Colon (tissue), 2 donors: ENCODE data around the gene ARHGEF11.

Experiments
- FAIRE-seq: peaks from 2 replicates; lab custom pipeline; 2012; peaks lifted over from hg19 to GRCh38; lab: Jason Lieb, UNC
- donor health status: control.
- donor health status: control.

Gene ARHGEF11

DNA sequence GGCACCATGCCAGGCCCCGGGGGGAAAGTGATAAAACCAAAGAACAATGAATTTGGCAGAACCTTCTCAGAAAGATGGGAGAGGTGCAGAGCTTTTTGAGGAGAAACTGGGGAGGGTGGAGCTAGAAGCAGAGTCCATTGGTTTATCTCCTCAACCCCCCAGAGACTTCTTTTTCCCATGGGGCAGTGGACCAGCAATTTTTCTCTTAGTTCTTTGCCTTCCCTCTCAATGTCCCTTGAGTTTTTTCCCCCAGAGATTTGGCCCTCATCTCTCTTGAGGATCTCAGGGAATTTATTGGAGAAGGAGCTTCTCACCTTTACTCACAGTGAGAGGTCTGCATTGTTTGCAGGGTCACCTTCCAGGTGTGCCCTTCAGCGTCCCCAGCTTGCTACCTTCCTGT lies 5.3 kb upstream of the ARHGEF11 start:
- no peak for FAIRE-seq

DNA sequence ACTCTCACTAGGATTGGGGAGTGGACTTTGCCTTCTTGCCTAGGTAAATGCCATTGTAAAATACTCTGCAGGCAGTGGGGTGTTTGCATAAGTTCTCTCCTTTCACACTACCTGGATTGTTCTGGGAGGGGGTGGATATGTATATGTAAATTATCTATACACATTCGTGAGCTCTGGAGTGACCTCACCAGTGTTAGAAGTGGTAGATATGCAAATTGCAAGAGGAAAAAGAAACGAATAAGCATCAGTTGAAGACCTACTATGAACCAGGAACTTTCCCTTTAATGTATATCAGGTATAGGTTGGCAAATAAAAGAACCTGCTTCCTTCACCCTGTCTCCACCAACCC lies 1.5 kb upstream of the ARHGEF11 start:
- no peak for FAIRE-seq

DNA sequence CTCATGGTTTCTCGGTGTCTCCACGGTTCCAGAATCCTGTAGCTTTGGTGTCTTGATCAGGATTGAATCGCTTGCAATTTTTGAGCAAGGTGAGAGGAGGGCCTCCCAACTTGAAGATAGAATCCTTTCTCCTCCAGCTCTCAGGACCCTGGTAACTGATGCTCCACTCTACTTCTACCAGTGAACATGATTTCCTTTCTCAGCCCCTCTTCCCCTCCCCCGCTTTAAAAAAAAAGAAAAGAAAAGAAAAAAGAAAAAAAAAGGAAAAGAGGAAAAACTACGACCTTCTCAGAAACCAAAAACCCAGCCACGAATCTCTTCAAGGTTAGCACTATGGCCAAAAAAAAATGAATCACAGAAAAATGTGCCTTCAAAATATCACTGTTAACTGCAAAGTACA lies 1.2 kb downstream of the ARHGEF11 start:
- FAIRE-seq = no peak

DNA sequence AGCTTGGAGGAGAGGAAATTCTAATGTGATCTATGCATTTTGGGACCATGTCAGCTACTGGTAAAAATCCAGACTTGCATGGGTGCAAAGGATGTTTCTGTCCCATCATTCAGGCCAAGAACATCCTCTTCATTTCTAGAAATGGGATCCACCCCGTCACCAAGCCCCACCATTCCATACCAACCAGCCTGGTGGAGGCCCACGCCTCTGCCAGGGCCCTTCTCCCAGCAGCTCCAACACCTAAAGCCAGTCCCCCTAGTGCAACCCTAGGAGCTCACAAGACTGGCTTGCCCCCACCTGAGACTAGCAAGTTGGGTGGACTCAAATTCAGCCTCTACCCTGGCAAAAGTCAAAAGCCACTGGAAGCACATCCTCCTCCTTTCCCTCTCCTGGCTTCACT lies 1.9 kb downstream of the ARHGEF11 start:
- FAIRE-seq = no peak

DNA sequence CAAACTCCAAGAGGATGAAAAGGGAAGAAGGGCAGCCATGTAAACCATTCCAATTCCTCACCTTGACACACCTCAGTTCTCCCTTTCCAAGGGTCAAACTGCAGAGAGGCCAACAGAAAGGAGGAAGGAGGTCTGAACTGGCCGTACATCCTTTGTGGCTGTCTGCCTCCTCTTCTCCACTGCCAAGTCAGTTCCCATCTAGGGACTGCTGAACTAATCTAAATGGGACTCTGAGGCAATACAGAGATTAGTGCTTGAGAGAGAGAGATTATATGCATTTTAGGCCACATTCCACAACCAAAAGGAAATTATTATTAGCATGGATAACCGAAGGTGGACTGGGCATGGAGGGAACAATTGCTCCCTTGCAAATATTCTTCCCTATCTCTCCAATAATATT lies 2.7 kb downstream of the ARHGEF11 start:
- no peak for FAIRE-seq

DNA sequence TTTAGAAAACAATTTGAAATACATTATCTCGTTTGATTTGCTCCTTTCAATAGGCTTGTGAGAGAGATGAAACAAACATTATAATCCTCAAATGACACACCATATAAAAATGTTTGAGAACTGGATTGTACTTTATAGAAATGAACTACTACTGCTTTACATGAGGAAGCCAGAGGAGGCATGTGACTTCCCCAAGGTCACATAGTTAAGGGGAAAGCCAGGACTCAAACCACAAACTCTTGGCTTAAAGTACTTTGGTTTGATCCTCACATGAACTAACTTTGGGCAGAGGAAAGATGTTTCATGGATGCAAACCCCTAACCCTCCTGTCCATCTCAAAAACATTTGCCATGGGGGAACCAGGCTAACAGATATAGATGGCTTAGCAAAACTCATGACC lies 4.7 kb downstream of the ARHGEF11 start:
- FAIRE-seq = no peak

DNA sequence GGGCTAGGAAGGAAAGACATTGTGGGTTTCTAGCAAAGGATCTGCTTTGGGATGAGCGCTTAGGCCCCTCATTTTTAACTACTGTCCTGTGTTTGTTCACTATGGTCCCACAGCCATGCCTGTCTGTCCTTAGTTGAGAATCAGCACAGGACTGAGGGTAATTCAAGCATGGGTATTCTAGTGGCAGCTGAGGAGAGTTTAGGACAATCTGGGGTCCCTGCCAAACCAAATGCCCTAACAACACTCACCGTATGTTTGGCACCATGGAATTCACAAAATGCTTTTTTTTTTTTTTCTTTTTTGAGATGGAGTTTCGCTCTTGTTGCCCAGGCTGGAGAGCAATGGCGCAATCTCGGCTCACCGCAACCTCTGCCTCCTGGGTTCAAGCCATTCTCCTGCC lies 10.4 kb downstream of the ARHGEF11 start:
- FAIRE-seq = no peak

DNA sequence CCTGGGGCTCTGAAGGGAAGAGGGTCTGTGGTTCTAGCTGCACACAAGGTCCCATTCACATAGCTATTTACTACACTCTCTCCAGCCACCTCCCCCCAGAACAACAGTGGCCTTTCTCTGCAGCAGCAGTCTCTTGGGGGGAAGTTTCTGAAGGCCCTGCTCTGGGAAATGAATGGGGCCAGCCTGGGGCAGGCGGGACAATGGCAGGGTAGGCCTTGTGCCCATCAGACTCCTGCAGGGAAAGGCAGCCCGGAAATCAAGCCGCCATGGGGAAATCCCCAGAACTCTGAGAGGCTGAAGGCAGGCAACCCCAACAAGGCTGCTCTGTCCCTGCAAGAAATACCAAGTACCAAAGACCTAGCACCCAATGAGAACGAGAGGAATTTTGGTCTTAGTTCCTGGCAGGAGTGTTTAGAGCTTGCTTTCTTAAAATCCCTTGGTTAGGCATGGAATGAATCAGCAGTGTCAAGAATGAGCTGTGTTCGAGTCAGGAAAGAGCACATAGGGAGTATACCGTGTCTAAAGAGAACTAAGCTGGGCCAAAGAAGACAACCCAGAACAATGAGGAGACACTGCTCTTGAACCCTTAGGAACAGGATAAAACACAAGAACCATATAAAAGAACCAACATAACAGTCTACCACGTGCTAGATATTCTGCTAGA lies 11.3 kb downstream of the ARHGEF11 start:
- FAIRE-seq = no peak

DNA sequence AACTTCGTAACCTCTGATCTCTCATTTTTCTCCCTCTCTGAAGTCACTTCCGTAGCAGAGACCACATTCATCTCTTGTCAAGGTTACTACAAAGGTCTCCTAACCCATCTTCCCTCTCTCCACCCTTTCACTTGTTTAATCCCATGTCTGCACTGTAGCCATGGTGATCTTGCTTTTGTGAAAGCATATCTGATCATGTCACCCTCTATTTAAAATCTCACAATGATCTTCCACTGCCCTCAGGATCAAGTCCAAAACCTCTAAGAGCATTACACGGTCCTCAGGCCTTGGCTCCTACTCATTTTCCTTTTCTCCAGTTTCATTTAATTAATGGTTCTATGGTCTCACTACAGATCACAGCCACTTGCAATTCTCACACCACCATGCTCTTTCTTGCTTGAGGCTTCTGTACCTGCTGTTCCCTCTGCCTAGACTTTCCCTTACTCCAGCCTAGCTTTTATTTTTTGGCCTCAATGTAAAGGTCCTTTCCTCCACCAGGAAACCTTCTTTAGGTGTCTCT lies 12.1 kb downstream of the ARHGEF11 start:
- FAIRE-seq = no peak

DNA sequence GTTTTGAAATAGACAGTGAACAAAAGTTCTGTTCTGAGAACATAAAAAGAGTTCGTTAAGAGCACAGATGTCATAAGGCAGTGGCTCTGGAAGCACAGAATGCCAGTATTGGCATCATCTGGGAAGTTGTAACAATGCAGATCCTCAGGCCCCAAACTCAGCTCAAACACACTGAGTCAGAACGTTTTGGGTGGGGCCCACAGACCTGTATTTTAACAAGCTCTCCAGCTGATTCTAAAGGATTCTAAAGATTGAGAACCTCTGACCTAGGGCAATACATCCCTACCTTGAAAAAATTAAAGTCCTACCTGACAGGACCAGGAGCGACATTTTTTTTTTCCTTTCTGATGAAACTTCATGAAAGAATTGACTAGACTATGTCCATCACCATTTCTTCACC lies 13.2 kb downstream of the ARHGEF11 start:
- no peak for FAIRE-seq

DNA sequence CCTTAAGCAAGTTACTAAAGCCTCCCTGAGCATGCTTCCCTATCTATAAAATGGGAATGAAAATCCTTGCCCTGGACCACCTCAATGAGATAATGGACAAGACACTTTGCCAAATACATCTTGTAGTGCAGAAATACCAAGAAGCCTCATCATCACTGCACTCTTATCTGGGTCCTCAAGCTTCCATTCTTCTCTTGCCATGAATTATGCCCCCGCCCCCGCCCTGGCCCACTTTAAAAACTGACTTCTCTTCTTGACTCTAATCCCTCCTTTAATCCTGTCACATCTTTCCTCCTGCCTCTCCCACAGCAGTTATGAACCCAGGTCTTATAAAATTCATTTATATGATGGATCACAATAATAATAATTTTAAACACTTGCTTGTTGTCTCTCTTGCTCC lies 14.8 kb downstream of the ARHGEF11 start:
- no peak for FAIRE-seq

DNA sequence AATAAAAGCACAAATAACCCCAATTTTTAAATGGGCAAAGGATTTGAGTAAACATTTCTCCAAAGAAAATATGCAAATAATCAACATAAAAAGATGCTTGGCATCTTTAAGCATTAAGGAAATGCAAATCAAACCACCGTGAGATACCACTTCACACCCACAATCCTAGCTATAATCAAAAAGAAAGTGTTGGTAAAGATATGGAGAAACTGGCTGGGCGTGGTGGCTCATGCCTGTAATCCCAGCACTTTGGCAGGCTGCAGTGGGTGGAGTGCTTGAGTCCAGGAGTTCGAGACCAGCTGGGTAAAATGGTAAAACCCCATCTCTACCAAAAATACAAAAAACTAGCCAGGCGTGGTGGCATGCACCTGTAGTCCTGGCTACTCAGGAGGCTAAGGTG lies 16.9 kb downstream of the ARHGEF11 start:
- FAIRE-seq = no peak

DNA sequence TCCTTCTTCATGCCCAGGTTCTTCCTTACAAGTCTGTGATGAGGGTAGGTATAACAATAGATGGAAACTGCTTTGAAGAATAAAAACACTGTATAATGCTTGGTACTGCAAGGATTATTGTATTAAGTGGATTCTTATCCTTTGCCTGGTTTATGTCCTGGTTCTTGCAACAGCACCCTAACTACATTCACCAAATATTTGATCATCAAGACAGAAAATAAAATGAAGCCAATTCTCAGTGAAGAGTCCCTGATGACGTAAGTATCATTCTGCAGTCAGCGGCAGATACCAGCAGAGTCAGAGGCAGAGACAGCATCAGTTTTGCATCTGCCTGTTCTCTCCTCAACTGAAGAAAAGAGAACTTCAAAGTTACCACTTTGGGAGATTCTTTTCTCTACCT lies 19.7 kb downstream of the ARHGEF11 start:
- no peak for FAIRE-seq

DNA sequence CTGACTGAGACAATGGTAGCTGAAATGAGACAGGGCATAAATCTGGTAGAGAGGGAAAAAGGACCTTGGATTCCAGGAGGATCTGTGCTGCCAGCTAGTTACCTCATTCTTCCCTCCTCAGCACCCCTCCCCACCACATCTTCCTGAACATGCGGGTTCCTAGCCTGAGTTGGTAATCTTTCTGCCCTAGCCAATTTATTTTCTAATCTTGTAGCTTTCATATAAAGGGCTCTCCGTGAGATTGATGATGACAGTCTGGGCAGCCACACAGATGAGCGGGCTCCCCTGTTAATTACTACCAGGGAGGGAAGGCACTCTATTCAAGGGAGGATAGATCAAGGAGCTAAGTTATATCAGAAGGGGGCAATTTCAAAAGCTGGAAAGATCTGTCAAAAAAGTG lies 20.2 kb downstream of the ARHGEF11 start:
- no peak for FAIRE-seq

DNA sequence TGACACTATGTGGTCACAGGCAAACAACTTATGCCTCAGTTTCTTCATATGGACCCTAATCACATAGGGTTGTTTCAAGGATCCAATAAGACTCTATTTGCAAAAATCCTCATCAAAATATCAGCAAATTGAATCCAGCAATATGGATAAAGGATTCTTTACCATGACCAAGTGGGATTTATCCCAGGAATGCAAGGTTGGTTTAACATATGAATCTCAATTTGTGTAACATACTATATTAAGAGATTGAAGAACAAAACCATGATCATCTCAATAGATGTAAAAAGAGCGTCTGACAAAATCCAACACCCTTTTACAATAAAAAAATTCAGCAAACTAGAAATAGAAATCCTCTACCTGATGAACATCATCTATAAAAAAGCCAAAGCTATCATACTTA lies 23.9 kb downstream of the ARHGEF11 start:
- FAIRE-seq = no peak

DNA sequence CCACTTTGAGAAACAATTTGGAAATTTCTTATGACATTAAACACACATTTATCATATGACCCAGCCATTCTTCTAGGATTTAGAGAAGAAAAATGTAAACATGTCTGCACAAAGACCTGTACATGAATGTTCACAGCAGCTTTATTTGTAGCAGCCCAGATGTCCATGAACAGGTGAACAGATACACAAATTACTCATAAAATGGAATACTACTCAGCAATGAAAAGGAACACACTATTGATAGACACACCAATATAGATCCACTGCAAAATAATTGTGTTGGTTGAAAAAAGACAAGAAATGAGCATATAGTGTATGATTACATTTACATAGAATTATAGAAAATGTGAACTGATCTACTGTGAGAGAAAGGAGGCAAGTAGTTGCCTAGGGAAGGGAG lies 26.1 kb downstream of the ARHGEF11 start:
- no peak for FAIRE-seq

DNA sequence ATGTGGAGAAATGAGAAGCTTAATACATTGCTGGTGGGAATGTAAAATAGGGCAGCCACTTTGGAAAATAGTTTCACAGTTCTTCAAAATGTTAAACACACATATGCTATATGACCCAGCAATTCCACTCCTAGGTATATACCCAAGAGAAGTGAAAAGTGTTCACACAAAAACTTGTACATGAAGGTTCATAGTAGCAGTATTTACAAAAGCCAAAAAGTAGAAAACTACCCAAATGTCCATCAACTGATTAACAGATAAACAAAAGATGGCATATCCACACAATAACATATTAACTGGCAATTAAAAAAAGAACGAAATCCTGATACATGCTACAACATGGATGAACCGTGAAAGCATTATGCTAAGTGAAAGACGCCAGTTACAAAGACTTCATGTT lies 33.7 kb downstream of the ARHGEF11 start:
- no peak for FAIRE-seq

DNA sequence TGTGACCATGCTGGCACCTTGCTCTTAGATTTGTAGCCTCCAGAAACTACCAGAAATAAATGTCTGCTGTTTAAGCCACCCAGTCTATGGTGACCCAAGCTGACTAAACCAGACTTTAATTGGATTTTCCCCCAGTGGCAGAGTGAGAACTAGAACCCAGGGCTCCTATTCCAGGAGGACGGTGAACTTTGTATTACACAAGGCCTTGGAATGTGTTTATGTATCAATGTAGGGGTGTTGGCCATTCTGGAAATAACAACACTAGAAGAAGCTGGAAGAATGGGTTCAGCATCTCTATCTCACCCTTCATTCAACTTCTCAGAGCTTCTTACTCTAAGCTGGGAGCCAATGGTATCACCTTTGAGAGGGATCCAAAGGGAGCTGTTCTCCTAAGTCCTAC lies 37.0 kb downstream of the ARHGEF11 start:
- FAIRE-seq = no peak

DNA sequence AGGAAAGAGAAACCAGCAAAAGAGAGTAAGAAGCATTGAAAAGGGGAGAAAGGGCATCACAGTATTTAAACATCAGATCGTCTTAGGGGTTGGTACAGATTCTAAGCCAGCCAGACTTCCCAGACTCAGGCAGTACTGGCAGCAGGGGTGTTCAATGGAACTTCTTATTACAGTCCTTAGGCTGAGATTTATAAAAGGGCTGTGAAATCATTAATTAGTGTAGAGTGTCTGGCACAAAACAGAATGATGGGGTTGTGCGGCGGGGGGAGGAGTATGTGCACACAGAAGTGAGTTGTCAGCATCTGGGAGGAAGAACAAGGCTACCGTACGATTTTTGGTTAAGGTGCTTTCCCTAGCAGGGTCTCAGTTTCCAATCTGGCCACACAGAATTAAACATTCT lies 38.2 kb downstream of the ARHGEF11 start:
- FAIRE-seq = no peak

DNA sequence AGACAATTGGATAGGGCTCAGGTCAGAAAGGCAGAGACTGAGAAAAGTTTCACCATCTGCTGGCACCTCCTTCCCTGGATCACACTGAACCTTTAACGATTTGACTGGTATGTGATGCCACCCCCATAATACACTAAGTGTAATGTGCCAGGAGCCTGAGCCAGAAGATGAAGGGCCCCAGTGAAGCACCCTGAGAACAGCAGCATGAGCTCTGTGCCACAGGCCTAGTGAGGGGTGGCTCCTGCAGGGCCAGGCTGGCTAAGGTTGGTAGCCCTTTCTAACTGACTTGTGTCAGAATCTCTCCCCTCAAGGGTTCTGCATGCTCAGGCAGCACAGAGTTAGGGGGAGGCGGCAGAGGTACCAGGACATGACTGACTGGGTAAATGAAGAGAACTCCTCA lies 38.9 kb downstream of the ARHGEF11 start:
- no peak for FAIRE-seq

DNA sequence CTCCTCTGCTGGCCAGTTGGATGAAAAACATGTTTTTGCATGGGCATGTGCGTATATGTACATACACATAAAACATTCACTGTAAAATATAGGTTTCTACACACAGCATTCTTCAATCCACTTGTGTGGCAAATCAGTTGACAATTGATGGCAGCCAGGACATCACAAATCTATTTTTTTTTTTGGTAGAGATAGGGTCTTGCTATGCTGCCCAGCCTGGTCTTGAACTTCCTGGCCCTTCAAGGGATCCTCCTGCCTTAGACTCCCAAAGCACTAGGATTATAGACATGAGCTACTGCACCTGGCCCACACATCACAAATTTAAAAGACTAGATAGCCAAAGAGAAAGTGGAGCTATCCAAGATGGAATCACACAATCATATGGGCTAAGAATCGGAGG lies 39.6 kb downstream of the ARHGEF11 start:
- FAIRE-seq = no peak

DNA sequence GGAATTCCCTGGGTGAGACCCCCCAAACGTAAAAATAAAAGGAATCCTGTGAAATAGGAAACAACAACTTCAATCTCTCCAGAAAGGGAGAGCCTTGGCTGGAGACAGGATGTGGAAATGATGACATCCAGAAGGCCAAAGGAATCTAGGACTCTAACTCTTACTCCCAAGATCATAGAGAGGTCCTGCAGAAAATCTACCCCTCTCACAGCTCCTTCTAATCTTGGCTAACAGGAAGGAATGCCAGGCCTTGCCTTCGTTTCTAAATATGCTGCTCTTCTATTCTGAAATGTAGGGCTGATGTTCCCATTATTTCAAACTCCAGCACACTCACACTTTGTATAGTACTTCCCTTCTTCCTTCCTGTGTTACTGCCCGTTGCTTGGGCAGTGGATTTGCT lies 40.7 kb downstream of the ARHGEF11 start:
- FAIRE-seq = no peak

DNA sequence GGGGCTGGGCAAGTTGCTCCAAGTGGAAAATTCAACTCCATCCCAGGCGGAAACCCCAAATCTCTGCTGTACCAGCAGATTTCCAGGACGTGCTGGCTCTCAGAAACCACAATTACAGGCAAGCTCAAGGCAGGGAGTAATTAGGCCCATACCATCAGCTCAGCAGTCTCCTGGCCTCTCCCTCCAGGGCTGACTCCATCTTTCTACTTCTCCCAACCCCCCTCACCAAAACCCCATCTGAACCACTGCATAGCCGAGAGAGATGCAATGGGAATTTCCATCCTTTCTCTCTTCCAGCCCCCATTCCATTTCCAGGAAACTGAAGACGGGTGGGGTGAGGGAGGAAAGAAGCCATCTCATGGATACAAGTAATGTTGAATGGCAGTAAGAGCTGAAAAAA lies 41.2 kb downstream of the ARHGEF11 start:
- FAIRE-seq = no peak

DNA sequence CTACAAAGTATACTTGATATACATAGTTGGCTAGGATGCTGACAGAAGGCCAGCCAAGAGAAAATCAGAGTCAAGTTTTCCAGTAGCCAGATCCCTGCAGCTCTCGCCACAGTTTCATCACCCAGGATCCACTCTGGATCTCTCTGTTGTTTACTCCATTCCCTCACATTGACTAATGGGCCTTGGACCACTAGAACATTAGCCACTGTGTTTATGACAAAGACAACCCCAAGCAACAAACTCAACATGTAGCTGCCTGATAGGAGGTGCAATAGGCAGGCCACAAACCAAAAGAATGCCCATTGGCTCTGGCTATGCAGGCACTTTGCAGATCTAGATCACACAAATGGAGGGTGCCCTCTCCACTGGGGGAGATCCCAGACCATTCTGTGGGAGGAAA lies 44.2 kb downstream of the ARHGEF11 start:
- no peak for FAIRE-seq

DNA sequence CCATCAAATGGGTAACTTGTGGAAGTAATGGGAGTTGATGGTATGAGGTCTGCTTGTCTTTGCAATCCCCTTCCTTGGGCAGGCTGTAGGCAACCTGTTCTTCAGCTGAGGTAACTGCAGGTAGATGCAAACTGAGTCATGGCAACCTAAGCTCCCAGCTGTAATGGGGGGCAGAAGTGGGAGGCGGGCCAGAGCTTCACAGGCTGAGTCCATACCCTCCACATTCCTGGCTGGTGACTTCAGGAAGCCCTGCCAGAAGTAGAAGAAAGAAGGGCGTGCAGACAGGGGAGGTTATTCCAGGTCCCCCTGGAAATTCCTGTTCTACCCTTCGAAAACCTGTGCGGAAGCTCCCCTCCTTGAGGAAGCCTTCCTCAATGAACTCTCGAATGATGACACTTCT lies 44.9 kb downstream of the ARHGEF11 start:
- FAIRE-seq = no peak
